ENCODE measurements around the gene BHLHA15.

- TF ChIP-seq CTCF (IDR thresholded peaks at IDR 0.05) (no peak), POLR2A (IDR thresholded peaks at IDR 0.05) (no peak)
Measured at GRCh38 chr7:98232263-98232585, 21.0 kb downstream of the BHLHA15 start.

All from body of pancreas (tissue), 4 donors.